Transverse colon (tissue), 4 donors: ENCODE data around the gene MYPN.

Experiments used
- EP300 ChIP-seq: sonication (generic); formaldehyde crosslinking; IDR thresholded peaks from one replicate; pipeline ENCODE4 v1.6.1; 2017; ENCODE audit warnings: antibody characterized with exemption, low read depth
- POLR2A ChIP-seq: fragments of 450-650 bp; IDR thresholded peaks from one replicate; pipeline ENCODE4 v1.6.1; 2016; ENCODE audit warnings: antibody characterized with exemption, mild to moderate bottlenecking, moderate library complexity
- POLR2AphosphoS5 ChIP-seq, 3 donors: sonication (generic); formaldehyde crosslinking; IDR thresholded peaks; one replicate each; pipeline ENCODE4 v1.6.1; 2016; ENCODE audit warnings: antibody characterized with exemption in 3 of 3
- TF ChIP-seq, protein P1 (sequence below), 5 experiments: fragments of 200-600 bp in 3 of 5; fragments of 450-650 bp in 2 of 5; sonication (generic) in 3 of 5; IDR thresholded peaks; 1 replicate in 2 of 5; 2 replicates in 3 of 5; pipeline ENCODE4 v1.5.1; 2016 to 2017; ENCODE audit warnings: antibody characterized with exemption in 5 of 5, inconsistent platforms in 3 of 5, mild to moderate bottlenecking in 2 of 5, moderate library complexity in 1 of 5

DNA sequence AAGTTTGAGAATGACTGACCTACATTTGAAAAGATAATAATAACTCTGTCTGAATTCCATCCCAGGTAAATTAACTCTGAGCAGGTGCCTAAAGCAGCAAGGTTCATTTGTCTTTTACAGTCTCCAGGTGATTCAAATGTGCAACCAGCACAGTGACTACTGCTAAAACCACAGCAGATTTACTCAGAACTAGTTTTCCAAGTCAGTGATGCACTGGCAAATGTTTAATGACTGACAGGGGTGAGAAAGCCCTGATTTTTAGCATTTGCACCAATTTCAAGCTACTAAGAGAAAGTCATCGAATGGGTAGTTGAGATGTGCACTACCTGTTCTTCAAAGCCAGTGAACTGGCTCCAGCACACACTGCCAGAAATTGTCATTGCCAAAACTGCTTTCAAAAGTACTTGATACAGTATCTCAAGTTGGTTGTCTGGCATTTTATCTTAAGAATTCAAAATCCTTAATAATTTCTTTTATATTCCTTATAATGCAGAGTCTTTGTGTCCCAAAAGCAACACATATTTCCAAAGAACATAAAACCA, 62.3 kb downstream of the MYPN start:
- TF ChIP-seq, protein P1, sequence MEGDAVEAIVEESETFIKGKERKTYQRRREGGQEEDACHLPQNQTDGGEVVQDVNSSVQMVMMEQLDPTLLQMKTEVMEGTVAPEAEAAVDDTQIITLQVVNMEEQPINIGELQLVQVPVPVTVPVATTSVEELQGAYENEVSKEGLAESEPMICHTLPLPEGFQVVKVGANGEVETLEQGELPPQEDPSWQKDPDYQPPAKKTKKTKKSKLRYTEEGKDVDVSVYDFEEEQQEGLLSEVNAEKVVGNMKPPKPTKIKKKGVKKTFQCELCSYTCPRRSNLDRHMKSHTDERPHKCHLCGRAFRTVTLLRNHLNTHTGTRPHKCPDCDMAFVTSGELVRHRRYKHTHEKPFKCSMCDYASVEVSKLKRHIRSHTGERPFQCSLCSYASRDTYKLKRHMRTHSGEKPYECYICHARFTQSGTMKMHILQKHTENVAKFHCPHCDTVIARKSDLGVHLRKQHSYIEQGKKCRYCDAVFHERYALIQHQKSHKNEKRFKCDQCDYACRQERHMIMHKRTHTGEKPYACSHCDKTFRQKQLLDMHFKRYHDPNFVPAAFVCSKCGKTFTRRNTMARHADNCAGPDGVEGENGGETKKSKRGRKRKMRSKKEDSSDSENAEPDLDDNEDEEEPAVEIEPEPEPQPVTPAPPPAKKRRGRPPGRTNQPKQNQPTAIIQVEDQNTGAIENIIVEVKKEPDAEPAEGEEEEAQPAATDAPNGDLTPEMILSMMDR (IDR thresholded peaks at IDR 0.05), result no peak
- no peak for TF ChIP-seq POLR2A
- no peak for TF ChIP-seq POLR2AphosphoS5 (IDR thresholded peaks at IDR 0.05)
- no peak for TF ChIP-seq EP300
